ENCODE results near the gene CDHR1.

- TF ChIP-seq CREB1 (CRISPR knock-in tag; IDR thresholded peaks at IDR 0.05) (no peak), ZNF423 (CRISPR knock-in tag; IDR thresholded peaks at IDR 0.05) (no peak), ZNF396 (CRISPR knock-in tag; IDR thresholded peaks at IDR 0.05; ENCODE audit: borderline replicate concordance) (no peak), CTCF (IDR thresholded peaks at IDR 0.05) (no peak)
These were observed 1.0 kb upstream of the CDHR1 start for GRCh38 chr10:84193327-84193726.

All from WTC11 (cell line).